Activated CD4-positive, alpha-beta T cell treated with anti-CD3 and anti-CD28 coated beads for 24 hours (primary cell): ENCODE data around the gene DGCR6L.
"Not testable (repeated sequence)": the region's sequence is repeated elsewhere in the genome, so short reads cannot be mapped to it uniquely, and the experiment has no call there.

Source experiments
- DNase-seq, 2 donors: peaks; one replicate each; pipeline ENCODE4 v3.0.0-alpha.2; 2020; ENCODE audit warnings: low read depth in 2 of 2

DGCR6L gene

DNA sequence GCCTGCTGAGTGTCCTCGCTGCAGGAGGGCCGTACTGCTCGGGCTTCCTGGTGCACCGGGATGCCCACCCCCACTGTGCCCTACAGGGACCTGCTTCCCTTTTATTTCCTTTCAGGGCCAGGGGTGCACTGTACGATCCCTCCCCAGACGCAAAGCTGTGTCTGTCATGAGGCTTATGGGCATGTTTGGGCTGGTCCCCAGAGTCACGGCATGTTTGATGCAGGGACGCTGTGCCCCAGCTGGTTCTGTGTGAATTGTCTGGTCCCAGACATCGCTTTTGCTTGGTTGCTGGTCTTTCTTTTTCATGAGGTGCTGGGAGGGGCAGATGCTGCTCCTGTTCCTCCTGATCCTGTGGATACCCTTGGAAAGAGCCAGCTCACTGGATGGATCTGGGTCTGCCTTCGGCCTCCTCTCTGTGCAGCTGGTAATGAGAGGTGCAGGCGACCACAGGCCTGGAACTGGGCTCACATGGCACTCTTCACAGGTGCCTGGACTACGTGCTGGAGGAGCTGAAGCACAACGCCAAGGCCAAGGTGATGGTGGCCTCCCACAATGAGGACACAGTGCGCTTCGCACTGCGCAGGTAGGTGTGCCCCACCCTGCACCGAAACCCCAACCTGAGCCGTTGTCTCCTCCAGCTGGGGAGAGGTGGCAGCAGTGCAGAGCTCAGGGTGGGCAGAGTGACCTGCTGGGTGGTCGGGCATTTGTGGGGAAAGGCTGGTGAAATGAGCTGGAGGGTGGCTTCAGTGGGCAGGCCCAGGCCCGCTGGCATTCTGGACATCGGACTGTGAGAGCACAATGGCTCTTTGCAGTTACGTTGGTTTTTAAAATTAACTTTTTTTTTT is 10.8 kb downstream of the DGCR6L start:
- DNase-seq = not testable (repeated sequence)

- DNase-seq = not testable (repeated sequence)
These were observed 12.1 kb downstream of the DGCR6L start for GRCh38 chr22:20307448-20308447.

DNA sequence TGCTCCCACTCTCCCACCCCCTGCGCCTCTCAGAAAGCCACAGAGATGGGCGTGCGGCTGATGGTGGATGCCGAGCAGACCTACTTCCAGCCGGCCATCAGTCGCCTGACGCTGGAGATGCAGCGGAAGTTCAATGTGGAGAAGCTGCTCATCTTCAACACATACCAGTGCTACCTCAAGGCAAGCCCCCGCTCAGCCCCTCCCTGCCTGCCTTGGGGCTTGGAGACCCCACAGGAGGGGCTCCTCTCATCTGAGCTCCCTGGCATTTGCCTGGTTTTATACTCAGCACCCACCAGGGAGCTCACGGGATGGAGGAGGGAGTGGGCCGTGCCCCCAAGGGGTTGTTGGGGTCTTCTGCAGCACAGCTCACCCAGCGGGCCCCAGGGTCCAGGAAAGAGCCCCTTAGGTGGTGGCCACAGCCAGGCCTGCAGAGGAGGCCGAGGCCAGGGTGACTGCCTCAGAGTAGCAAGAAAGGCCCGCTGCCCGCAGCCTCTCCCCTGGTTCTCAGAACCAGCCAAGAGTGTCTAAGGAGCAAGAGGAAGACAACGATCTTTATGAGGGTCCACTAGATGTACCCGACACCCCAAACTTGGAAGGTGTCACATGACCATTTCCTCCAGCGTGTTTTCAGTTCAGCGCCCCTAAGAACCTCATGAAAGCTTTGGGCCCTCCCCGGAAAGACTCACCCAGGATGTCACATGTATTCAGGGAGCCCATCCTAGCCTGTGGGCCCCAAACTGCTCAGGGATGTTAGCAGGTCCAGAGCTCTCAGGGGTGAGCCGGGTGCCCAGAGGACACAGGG is 13.0 kb downstream of the DGCR6L start:
- not testable (repeated sequence) for DNase-seq

GRCh38 chr22:20305894-20306645 is 13.8 kb downstream of the DGCR6L start:
- DNase-seq = no peak

GRCh38 chr22:20305230-20305893 is 14.5 kb downstream of the DGCR6L start:
- not testable (repeated sequence) for DNase-seq

DNA sequence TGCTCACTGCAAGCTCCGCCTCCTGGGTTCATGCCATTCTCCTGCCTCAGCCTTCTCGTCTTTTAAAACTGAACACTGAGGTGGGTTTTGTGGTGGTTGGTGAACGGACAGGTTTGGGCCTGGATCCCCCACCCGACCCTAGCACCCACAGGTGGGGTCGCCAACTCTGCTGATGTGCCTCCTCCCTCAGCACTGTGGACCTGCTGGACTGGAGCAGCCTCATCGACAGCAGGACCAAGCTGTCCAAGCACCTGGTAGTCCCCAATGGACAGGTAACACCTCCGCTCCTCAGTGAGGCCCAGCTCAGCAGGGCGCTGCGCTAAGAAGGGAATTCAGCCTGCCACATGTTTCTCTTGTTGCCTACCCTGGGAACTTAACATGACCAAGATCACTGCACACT is 15.2 kb downstream of the DGCR6L start:
- no peak for DNase-seq

DNA sequence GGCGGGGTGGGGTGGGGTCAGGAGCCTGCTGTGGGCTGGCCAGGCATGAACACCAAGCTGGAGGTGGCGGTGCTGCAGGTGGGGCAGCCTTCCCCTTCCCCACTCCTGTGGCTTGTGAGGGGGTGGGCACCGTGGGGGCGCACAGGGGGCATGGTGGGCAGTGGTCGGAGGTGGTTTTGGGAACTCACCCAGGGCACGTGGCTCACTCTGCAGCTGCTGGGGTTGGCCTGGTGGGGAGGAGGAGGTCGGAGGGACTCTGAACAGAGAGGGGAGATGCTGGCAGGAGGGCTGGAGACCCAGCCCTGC is 16.7 kb downstream of the DGCR6L start:
- not testable (repeated sequence) for DNase-seq

GRCh38 chr22:20302438-20303228 is 17.2 kb downstream of the DGCR6L start:
- no peak for DNase-seq

GRCh38 chr22:20299746-20300136 is 20.1 kb downstream of the DGCR6L start:
- DNase-seq = no peak

- DNase-seq = peak; percentile 89 to 92
These were observed 20.8 kb downstream of the DGCR6L start for GRCh38 chr22:20298803-20299745.

GRCh38 chr22:20298110-20298802 is 21.6 kb downstream of the DGCR6L start:
- no peak for DNase-seq

- DNase-seq = no peak
These were observed 22.3 kb downstream of the DGCR6L start for GRCh38 chr22:20297414-20298109.

- no peak for DNase-seq
These were observed 23.3 kb downstream of the DGCR6L start for GRCh38 chr22:20296598-20296997.

GRCh38 chr22:20295262-20296064 is 24.4 kb downstream of the DGCR6L start:
- DNase-seq = no peak

DNA sequence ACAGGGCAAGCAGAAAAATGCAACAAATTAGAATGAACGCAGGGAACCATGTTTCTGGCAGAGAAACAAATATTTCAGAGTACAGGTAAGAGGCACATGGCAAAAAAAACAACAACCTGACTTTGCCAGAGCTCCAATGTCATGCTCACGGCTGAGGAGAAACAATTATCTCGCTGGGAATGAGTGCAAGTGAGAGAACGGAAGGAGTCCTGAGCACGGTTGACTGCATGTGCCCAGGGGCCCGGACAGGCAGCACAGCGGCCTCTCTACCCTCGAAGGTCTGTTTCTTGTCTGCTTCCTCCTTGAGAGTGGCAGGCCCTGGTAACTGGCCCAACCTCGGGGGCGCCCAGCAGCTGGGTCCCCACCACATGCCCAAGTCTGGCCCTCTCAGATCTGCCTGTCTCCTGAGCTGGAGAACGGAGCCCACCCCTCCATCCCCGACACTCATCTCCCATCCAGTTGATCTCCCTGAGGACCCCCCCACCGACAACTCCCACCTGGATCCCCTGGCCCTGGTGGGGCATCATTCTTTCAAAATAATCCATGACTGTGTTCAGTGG is 27.1 kb downstream of the DGCR6L start:
- no peak for DNase-seq

DNA sequence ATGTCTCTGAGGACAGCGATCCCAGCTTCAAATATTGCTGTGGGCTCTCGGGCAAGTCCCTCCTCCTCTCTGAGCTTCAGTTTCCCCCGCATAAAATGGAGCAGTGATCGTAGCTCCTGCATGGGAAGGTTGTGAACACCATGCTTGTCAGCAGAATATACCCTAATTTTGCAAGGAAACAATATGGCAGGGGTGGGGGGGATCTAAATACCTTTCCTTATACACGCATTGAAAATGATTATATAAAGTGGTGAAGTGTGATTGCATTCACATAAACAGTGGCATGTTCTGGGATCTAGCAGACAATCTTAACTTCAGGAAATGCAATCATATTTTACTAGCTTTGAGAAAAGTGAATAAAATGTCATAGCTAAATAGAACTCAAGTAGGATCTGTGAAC is 27.8 kb downstream of the DGCR6L start:
- DNase-seq = no peak
